ENCODE data around the gene ILF3. TPM values are rescaled to one million over a fixed set of nuclear protein-coding genes. Genes with fewer than 3 reads are reported as not detected.

ILF3 gene
- total RNA-seq, 2 experiments from 2014 or later, result 355 to 357 TPM

- Mint-ChIP-seq H3K9me3 (no peaks in the 10 kb centered on the region), H3K4me1 (ENCODE audit: low read depth) (peaks cover 7% of the 10 kb centered on the region), H3K27ac (no peak overlapping the region), H3K36me3 (peaks cover 37% of the 10 kb centered on the region), H3K27me3 (peaks cover under 1% of the 10 kb centered on the region), H3K4me3 (no peak overlapping the region)
- intact Hi-C loops (cut with micrococcal nuclease), result no loop called here
- DNase-seq, result no peak
- CTCF ChIA-PET, result interaction anchor here (0.9 to 3.3 kb wide), 3 partner anchors 9 to 109 kb away, joined by 3 to 12 read pairs (median 4); partner anchors contain the start of gene QTRT1
- POLR2A ChIA-PET, result no interaction called here
These were observed 36.2 kb downstream of the ILF3 start for GRCh38 chr19:10690341-10690781.

- no peaks in the 10 kb centered on the region for H3K9me3 Mint-ChIP-seq
- peaks cover 7% of the 10 kb centered on the region for H3K27me3 Mint-ChIP-seq
- POLR2A ChIA-PET, result no interaction called here
- CTCF ChIA-PET, result interaction anchor here (1.0 to 3.3 kb wide), 3 partner anchors 8 to 110 kb away, joined by 3 to 12 read pairs (median 3); partner anchors contain the start of gene DNM2
- no peak overlapping the region for H3K4me3 Mint-ChIP-seq
- intact Hi-C loops (cut with micrococcal nuclease), result no loop called here
- H3K36me3 Mint-ChIP-seq, result peaks cover 37% of the 10 kb centered on the region
- no peak for DNase-seq
- H3K4me1 Mint-ChIP-seq (ENCODE audit: low read depth), result peaks cover 15% of the 10 kb centered on the region
- no peak overlapping the region for H3K27ac Mint-ChIP-seq
These were observed 37.2 kb downstream of the ILF3 start for GRCh38 chr19:10691178-10691881.

DNA sequence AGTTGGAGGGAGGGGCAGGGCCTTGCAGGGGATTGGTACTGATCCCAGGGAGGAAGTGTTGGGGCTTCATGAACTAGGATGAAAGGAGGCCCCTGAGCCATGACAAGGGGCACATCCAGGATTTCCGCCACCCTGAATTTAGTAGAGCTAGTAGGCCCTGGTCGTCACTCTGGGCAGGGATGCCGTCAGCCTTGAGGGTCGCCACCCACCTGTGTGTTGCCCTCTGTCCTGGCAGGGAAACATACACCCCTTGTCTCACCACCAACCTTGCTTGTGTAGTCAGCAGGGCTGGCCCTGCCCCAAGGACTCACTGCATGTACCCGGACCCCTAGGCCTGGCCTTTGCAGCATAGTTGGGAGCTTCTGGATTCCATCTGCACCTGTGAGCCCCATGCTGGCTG lies 37.7 kb downstream of the ILF3 start:
- CTCF ChIA-PET, result interaction anchor here (1.0 to 3.3 kb wide), 2 partner anchors 8 to 26 kb away, joined by 3 to 12 read pairs; partner anchors contain the start of gene DNM2
- Mint-ChIP-seq H3K27me3 (peaks cover 9% of the 10 kb centered on the region), H3K9me3 (no peaks in the 10 kb centered on the region), H3K36me3 (peaks cover 36% of the 10 kb centered on the region), H3K4me1 (ENCODE audit: low read depth) (peaks cover 15% of the 10 kb centered on the region), H3K4me3 (no peak overlapping the region), H3K27ac (no peak overlapping the region)
- POLR2A ChIA-PET, result no interaction called here
- intact Hi-C loops (cut with micrococcal nuclease), result no loop called here
- no peak for DNase-seq

- peaks cover 15% of the 10 kb centered on the region for H3K4me1 Mint-ChIP-seq (ENCODE audit: low read depth)
- CTCF ChIA-PET, result interaction anchor here (1.0 to 1.9 kb wide), 3 partner anchors 25 to 112 kb away, joined by 3 to 8 read pairs (median 3); partner anchors contain the start of gene DNM2
- peaks cover 29% of the 10 kb centered on the region for H3K36me3 Mint-ChIP-seq
- POLR2A ChIA-PET, result no interaction called here
- no peaks in the 10 kb centered on the region for H3K9me3 Mint-ChIP-seq
- peak overlapping the region; percentile 3 for H3K27ac Mint-ChIP-seq
- intact Hi-C loops (cut with micrococcal nuclease), result no loop called here
- H3K4me3 Mint-ChIP-seq, result no peak overlapping the region
- peaks cover 12% of the 10 kb centered on the region for H3K27me3 Mint-ChIP-seq
- no peak for DNase-seq
These were observed 38.6 kb downstream of the ILF3 start for GRCh38 chr19:10692673-10693264.

GRCh38 chr19:10694706-10695307 lies 40.7 kb downstream of the ILF3 start:
- Mint-ChIP-seq H3K9me3 (no peaks in the 10 kb centered on the region), H3K36me3 (peaks cover 11% of the 10 kb centered on the region), H3K27ac (no peak overlapping the region), H3K4me3 (no peak overlapping the region), H3K27me3 (peaks cover 13% of the 10 kb centered on the region), H3K4me1 (ENCODE audit: low read depth) (peaks cover 15% of the 10 kb centered on the region)
- CTCF ChIA-PET, result interaction anchor here (8.7 kb wide), 1 partner anchor 114 kb away, joined by 210 read pairs; no protein-coding TSS in a partner anchor
- intact Hi-C loops (cut with micrococcal nuclease), result loop anchor here (2.0 to 5.0 kb wide), 3 partner anchors 40 to 188 kb away; partner anchors contain the start of genes CDKN2D, ILF3 and KRI1
- POLR2A ChIA-PET, result interaction anchor here (0.6 to 1.7 kb wide), 2 partner anchors 33 to 431 kb away, joined by 3 to 7 read pairs; no protein-coding TSS in a partner anchor
- no peak for DNase-seq

GRCh38 chr19:10695401-10696398 lies 41.6 kb downstream of the ILF3 start:
- Mint-ChIP-seq H3K36me3 (peaks cover 4% of the 10 kb centered on the region), H3K9me3 (no peaks in the 10 kb centered on the region), H3K27ac (no peak overlapping the region), H3K4me1 (ENCODE audit: low read depth) (peaks cover 15% of the 10 kb centered on the region), H3K4me3 (peak overlapping the region; percentile 59), H3K27me3 (peaks cover 13% of the 10 kb centered on the region)
- DNase-seq, result peak; percentile 94
- ChIA-PET CTCF (interaction anchor here (0.5 to 8.7 kb wide), 5 partner anchors 22 to 241 kb away, joined by 3 to 210 read pairs (median 4); partner anchors contain the start of gene DNM2), POLR2A (interaction anchor here (0.6 kb wide), 1 partner anchor 430 kb away, joined by 3 read pairs; no protein-coding TSS in a partner anchor)
- intact Hi-C loops (cut with micrococcal nuclease), result loop anchor here (2.0 to 5.0 kb wide), 3 partner anchors 41 to 188 kb away; partner anchors contain the start of genes CDKN2D, ILF3 and KRI1

DNA sequence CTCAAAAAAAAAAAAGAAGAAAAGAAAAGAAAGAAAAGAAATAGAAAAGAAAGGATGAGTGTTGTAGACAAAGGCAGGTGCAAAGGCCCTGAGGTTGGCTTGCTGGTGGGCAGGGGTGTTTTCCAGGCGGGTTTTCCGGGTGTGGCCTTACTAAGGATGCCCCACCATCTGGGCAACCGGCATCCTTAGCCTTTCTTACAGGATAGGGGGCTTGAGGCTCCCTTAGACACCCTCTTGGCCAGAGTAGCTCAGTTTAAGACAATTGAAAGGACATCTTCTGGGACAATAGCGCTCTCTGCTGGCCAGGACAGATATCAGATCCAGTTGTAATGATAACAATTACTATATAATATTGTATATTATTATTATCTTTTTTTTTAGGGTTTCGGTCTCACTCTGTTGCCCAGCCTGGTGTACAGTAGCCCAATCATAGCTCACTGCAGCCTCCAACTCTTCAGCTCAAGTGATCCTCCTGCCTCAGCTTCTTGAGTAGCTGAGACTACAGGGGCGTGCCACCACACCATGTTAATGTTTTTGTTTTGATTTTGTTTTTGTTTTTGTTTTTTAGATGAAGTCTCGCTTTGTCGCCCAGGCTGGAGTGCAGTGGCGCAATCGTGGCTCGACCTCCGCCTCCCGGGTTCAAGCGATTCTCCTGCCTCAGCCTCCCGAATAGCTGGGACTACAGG lies 45.6 kb downstream of the ILF3 start:
- H3K36me3 Mint-ChIP-seq, result peaks cover 2% of the 10 kb centered on the region
- DNase-seq, result peak; percentile 78
- peaks cover 13% of the 10 kb centered on the region for H3K27me3 Mint-ChIP-seq
- H3K9me3 Mint-ChIP-seq, result no peaks in the 10 kb centered on the region
- CTCF ChIA-PET, result interaction anchor here (0.6 to 8.7 kb wide), 55 partner anchors 9 to 439 kb away, joined by 3 to 210 read pairs (median 4); partner anchors contain the start of genes CDKN2D, DNM2, KEAP1 and KRI1
- H3K27ac Mint-ChIP-seq, result no peak overlapping the region
- peaks cover 21% of the 10 kb centered on the region for H3K4me1 Mint-ChIP-seq (ENCODE audit: low read depth)
- POLR2A ChIA-PET, result interaction anchor here (2.3 kb wide), 1 partner anchor 46 kb away, joined by 8 read pairs; no protein-coding TSS in a partner anchor
- H3K4me3 Mint-ChIP-seq, result no peak overlapping the region
- intact Hi-C loops (cut with micrococcal nuclease), result loop anchor here (1.0 to 5.0 kb wide), 4 partner anchors 118 to 192 kb away; partner anchors contain the start of genes CDKN2D, KRI1 and TMED1

GRCh38 chr19:10701955-10702525 lies 47.9 kb downstream of the ILF3 start:
- DNase-seq, result peak; percentile 47
- ChIA-PET CTCF (interaction anchor here (0.8 to 8.7 kb wide), 28 partner anchors 12 to 443 kb away, joined by 3 to 210 read pairs (median 4); partner anchors contain the start of genes CDKN2D, DNM2 and TMED1), POLR2A (interaction anchor here (0.7 to 2.3 kb wide), 10 partner anchors 12 to 369 kb away, joined by 3 to 13 read pairs (median 4); partner anchors contain the start of genes DNM2 and RAVER1)
- Mint-ChIP-seq H3K9me3 (no peaks in the 10 kb centered on the region), H3K27me3 (peaks cover 3% of the 10 kb centered on the region), H3K4me1 (ENCODE audit: low read depth) (peaks cover 7% of the 10 kb centered on the region), H3K4me3 (peak overlapping the region; percentile 88), H3K36me3 (peaks cover 4% of the 10 kb centered on the region), H3K27ac (peak overlapping the region; percentile 54)
- intact Hi-C loops (cut with micrococcal nuclease), result loop anchor here (5.0 kb wide), 1 partner anchor 135 kb away; the partner anchor contains the start of gene TMED1

DNA sequence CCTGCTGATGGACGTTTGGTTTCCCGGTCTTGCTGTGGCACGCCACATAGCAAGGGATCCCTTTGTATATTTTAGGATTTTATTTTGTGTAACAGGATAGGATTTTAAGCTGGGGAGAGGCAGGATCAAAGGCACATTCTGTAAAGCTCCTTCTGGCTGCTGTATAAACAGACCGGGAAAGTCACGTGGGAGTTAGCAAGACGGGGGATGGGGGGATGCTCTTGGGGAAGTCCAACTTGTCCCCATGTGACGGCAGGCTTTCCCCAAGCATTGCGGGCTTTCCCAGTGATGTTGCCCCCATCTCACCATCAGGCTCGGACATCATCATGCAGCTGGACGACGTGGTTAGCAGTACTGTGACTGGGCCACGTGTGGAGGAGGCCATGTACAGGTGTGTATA lies 52.8 kb downstream of the ILF3 start:
- no peak overlapping the region for H3K4me3 Mint-ChIP-seq
- H3K27ac Mint-ChIP-seq, result no peak overlapping the region
- ChIA-PET CTCF (interaction anchor here (2.1 kb wide), 1 partner anchor 10 kb away, joined by 8 read pairs; the partner anchor contains the start of gene DNM2), POLR2A (no interaction called here)
- intact Hi-C loops (cut with micrococcal nuclease), result no loop called here
- no peaks in the 10 kb centered on the region for H3K9me3 Mint-ChIP-seq
- no peak for DNase-seq
- peaks cover 4% of the 10 kb centered on the region for H3K4me1 Mint-ChIP-seq (ENCODE audit: low read depth)
- H3K27me3 Mint-ChIP-seq, result no peaks in the 10 kb centered on the region
- H3K36me3 Mint-ChIP-seq, result peaks cover 14% of the 10 kb centered on the region

DNA sequence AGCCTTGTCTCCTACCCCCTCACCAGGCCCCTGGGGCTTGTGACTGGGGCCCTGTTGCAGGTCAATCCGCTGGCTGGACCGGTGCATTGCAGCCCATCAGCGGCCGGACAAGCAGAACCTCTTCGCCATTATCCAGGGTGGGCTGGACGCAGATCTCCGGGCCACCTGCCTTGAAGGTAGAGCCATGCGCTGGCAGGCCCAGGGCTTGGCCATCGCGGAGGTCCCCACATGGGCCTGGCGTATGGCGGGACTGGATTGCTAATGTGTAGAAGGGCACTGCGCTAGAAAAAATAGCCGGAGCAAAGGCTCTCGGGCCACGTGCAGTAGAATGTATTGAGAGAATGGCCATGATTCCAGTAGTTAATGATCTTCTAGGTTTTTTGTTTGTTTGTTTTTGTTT lies 53.3 kb downstream of the ILF3 start:
- ChIA-PET POLR2A (no interaction called here), CTCF (interaction anchor here (2.1 kb wide), 1 partner anchor 10 kb away, joined by 8 read pairs; the partner anchor contains the start of gene DNM2)
- intact Hi-C loops (cut with micrococcal nuclease), result no loop called here
- H3K36me3 Mint-ChIP-seq, result peaks cover 16% of the 10 kb centered on the region
- H3K9me3 Mint-ChIP-seq, result no peaks in the 10 kb centered on the region
- no peak for DNase-seq
- H3K27ac Mint-ChIP-seq, result no peak overlapping the region
- H3K27me3 Mint-ChIP-seq, result no peaks in the 10 kb centered on the region
- H3K4me3 Mint-ChIP-seq, result no peak overlapping the region
- H3K4me1 Mint-ChIP-seq (ENCODE audit: low read depth), result no peaks in the 10 kb centered on the region
